Lower leg skin (tissue), 4 donors: Measurements from ENCODE around the gene RPH3AL. TPM values are rescaled to one million over a fixed set of nuclear protein-coding genes. Genes with fewer than 3 reads are reported as not detected.

Source experiments
- DNase-seq, 2 donors: peaks; one replicate each; pipeline ENCODE4 v3.0.0-alpha.2; 2019; ENCODE audit warnings: low spot score in 2 of 2
- H3K4me3 ChIP-seq: fragments of 200-600 bp; sonication (generic); 2 replicates; pipeline ENCODE4 v1.5.1; 2017; ENCODE audit warnings: mild to moderate bottlenecking, low read depth; ENCODE audit not compliant: poor library complexity, severe bottlenecking
- POLR2A ChIP-seq, 2 donors: fragments of 450-650 bp; IDR thresholded peaks; one replicate each; pipeline ENCODE4 v1.6.1; 2016 to 2017; ENCODE audit warnings: antibody characterized with exemption in 2 of 2, mild to moderate bottlenecking in 1 of 2, moderate library complexity in 1 of 2
- WGBS, 2 donors: methylation state at CpG; one replicate each; pipeline ENCODE4 v1.1.5; 2018; 5-methylcytosine and 5-hydroxymethylcytosine counted together
- intact Hi-C: fragments of 100-400 bp; cut with DNase I; formaldehyde crosslinking; loops from one replicate; pipeline ENCODE4 v1.15.0; 2023; ENCODE audit warnings: low total_unique reads
- total RNA-seq, 4 donors: library from RNA; depleted of rRNA; stranded (reverse); fragments of >200 nt; gene quantifications; one replicate each; pipeline ENCODE4 v1.1.0, GENCODE V29; 2016
- TF ChIP-seq, protein P1 (sequence below), 3 donors: fragments of 450-650 bp; IDR thresholded peaks; one replicate each; pipeline ENCODE4 v1.5.1; 2016; ENCODE audit warnings: antibody characterized with exemption in 3 of 3, mild to moderate bottlenecking in 3 of 3, moderate library complexity in 2 of 3

The RPH3AL gene
- total RNA-seq, 4 donors from 2014 or later: 8.6 to 22.9 (median 15.9) TPM

DNA sequence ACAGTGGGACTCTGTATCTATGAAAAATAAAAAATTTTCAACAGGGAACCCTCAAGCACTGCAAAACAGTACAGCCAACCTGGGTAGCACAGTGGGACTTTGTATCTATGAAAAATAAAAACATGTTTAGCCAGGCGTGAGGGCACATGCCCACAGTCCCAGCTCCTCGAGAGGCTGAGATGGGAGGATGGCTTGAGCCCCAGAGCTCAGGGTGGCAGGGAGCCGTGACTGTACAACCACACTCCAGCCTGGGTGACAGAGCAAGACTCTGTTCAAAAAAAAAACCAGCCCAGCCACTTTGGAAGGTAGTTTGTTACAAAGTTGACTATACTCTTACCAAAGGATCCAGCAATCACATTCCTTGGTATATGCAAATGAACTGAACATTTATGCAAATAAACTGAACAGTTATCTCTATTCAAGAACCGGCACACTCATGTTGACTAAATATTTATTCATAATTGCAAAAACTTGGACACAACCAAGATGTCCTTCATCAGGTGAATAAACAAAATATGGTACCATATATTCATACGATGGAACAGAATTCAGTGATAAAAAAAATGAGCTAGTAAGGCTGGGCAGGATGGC, 5.2 kb downstream of the RPH3AL start:
- H3K4me3 ChIP-seq: no peak overlapping the region
- TF ChIP-seq POLR2A (IDR thresholded peaks at IDR 0.05): no peak
- TF ChIP-seq, protein P1, sequence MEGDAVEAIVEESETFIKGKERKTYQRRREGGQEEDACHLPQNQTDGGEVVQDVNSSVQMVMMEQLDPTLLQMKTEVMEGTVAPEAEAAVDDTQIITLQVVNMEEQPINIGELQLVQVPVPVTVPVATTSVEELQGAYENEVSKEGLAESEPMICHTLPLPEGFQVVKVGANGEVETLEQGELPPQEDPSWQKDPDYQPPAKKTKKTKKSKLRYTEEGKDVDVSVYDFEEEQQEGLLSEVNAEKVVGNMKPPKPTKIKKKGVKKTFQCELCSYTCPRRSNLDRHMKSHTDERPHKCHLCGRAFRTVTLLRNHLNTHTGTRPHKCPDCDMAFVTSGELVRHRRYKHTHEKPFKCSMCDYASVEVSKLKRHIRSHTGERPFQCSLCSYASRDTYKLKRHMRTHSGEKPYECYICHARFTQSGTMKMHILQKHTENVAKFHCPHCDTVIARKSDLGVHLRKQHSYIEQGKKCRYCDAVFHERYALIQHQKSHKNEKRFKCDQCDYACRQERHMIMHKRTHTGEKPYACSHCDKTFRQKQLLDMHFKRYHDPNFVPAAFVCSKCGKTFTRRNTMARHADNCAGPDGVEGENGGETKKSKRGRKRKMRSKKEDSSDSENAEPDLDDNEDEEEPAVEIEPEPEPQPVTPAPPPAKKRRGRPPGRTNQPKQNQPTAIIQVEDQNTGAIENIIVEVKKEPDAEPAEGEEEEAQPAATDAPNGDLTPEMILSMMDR (IDR thresholded peaks at IDR 0.05): no peak
- DNase-seq: peak in 1 of 2 donors; percentile 58
- intact Hi-C loops: no loop called here
- 58% methylated on average over 5 of the region's 5 CpGs for whole genome bisulfite sequencing, 2 donors

DNA sequence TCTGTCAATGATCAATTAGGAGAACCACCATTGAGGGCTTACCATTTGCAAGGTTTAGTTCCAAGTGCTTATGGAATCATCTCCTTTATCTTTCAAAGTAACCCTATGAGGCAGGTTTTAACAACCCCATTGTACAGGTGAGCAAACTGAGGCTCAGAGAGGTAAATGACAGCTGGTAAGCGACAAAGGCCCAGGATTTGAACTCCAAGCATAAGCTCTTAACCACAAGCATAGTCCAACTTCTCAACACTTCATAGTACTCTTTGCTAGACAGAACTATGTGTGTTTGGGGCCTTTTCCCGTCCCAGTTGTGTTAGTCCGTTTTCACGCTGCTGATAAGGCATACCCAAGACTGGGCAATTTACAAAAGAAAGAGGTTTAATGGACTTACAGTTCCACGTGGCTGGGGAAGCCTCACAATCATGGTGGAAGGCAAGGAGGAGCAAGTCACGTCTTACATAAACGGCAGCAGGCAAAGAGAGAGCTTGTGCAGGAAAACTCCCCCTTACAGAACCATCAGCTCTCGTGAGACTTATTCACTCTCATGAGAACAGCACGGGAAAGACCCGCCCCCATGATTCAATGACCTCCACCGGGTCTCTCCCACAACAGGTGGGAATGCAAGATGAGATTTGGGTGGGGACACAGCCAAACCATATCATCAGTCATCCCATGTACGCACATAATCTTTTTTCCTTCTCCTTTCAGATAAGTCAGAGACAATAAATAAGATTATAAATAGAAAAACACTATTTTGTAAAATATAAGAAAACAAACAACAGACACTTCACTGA, 6.4 kb downstream of the RPH3AL start:
- DNase-seq: peak in 1 of 2 donors; percentile 3
- no peak overlapping the region for H3K4me3 ChIP-seq
- TF ChIP-seq POLR2A (IDR thresholded peaks at IDR 0.05): no peak
- TF ChIP-seq, protein P1 (IDR thresholded peaks at IDR 0.05): no peak
- 85 to 86% methylated on average over 12 of the region's 12 CpGs for WGBS, 2 donors
- intact Hi-C loops: no loop called here

DNA sequence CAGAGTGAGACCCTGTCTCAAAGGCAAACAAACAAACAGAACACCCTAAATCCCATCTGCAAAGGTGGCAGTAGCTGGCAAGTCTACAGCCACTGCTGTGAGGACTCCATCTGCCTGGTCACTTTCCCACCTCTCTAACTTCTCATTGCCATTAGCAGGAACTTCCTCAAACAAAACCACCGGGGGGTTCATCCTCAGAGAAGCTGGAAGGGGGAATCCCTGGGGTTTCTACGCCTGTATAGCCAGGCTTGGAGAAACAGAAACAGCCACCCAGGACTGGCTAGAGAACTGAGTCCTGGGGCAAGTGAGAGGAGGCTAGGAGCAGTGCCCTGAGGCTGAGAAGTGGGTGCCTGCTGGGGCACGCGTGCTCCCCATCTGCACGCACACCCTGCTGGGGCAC, 7.3 kb downstream of the RPH3AL start:
- DNase-seq: peak in 1 of 2 donors; percentile 3
- WGBS, 2 donors: 35 to 78% methylated on average over 4 of the region's 5 CpGs
- TF ChIP-seq, protein P1 (IDR thresholded peaks at IDR 0.05): no peak
- no peak for TF ChIP-seq POLR2A (IDR thresholded peaks at IDR 0.05)
- intact Hi-C loops: no loop called here
- no peak overlapping the region for H3K4me3 ChIP-seq

DNA sequence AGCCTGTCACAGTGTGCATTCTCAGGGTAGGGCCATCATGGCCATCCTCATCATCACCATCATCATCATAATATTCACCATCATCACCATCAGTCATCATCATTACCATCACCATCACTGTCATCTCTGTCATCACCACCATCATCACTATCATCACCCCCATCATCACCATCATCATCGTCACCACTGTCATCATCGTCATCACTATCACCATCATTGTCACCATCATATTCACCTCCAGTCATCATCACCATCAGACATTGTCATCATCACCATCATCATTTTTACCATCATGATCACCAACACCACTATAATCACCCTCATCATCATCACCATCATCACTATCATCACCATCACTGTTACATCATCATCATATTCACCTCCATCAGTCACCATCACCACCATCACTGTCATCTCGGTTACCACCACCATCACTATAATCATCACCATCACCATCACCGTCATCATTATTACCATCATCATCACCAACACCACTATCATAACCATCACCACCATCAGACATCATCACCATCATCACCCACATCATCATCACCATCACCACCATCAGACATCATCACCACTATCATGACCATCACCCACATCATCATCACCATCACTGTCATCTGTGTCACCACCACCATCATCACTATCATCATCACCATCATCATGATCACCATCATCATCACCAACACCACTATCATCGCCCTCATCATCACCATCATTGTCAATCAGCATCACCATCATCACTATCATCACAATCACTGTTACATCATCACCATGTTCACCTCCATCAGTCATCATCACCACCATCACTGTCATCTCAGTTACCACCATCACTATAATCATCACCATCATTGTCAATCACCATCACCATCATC, 8.5 kb downstream of the RPH3AL start:
- peak in 1 of 2 donors; percentile 3 for DNase-seq
- intact Hi-C loops: no loop called here
- TF ChIP-seq POLR2A (IDR thresholded peaks at IDR 0.05): no peak
- TF ChIP-seq, protein P1 (IDR thresholded peaks at IDR 0.05): no peak
- H3K4me3 ChIP-seq: no peak overlapping the region
- WGBS, 2 donors: 95 to 97% methylated on average over 5 of the region's 5 CpGs

DNA sequence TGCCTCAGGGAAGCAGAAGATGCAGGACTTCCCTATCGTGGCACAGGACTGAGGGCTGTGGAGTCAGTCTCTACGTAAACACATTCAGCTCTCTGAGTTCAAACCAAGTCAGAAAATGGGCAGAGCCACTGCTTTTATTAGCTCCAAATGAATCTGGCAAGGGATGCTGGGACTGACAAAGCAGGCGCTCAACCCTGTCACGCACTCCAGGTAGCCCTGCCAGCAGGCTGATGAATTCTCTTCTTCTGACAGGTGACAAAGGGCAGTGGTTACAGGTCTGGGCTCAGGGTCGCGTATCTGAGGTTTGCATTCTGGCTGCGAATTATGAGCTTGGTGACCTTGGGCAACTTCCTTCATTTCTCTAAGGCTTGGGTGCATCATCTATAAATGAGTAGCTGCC, 9.4 kb downstream of the RPH3AL start:
- no peak overlapping the region for H3K4me3 ChIP-seq
- peak in 1 of 2 donors; percentile 64 for DNase-seq
- TF ChIP-seq POLR2A (IDR thresholded peaks at IDR 0.05): no peak
- TF ChIP-seq, protein P1 (IDR thresholded peaks at IDR 0.05): no peak
- intact Hi-C loops: no loop called here
- WGBS, 2 donors: 59 to 72% methylated on average over 7 of the region's 7 CpGs
